Measurements from ENCODE around the gene KIAA0232.

GRCh38 chr4:6813725-6814124 lies 31.2 kb downstream of the KIAA0232 start:
- TF ChIP-seq, protein P1, sequence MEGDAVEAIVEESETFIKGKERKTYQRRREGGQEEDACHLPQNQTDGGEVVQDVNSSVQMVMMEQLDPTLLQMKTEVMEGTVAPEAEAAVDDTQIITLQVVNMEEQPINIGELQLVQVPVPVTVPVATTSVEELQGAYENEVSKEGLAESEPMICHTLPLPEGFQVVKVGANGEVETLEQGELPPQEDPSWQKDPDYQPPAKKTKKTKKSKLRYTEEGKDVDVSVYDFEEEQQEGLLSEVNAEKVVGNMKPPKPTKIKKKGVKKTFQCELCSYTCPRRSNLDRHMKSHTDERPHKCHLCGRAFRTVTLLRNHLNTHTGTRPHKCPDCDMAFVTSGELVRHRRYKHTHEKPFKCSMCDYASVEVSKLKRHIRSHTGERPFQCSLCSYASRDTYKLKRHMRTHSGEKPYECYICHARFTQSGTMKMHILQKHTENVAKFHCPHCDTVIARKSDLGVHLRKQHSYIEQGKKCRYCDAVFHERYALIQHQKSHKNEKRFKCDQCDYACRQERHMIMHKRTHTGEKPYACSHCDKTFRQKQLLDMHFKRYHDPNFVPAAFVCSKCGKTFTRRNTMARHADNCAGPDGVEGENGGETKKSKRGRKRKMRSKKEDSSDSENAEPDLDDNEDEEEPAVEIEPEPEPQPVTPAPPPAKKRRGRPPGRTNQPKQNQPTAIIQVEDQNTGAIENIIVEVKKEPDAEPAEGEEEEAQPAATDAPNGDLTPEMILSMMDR (IDR thresholded peaks at IDR 0.05; ENCODE audit: low read depth, low read length), result no peak
- no peak for TF ChIP-seq EZH2phosphoT487 (IDR thresholded peaks at IDR 0.05; ENCODE audit: low read depth)

Data from OCI-LY3 (cell line).